ENCODE measurements around the gene CPT1C.

Gene CPT1C

GRCh38 chr19:49761249-49761624 is 70.3 kb downstream of the CPT1C start:
- no peak for DNase-seq (ENCODE audit: low read depth)

GRCh38 chr19:49761625-49762311 is 70.9 kb downstream of the CPT1C start:
- peak; percentile 58 for DNase-seq (ENCODE audit: low read depth)

- no peak for DNase-seq (ENCODE audit: low read depth)
These were observed 72.3 kb downstream of the CPT1C start, which contains the start of gene TSKS for GRCh38 chr19:49763230-49763629. Gene TSKS (minus strand): TSS chr19:49763306. CDS start chr19:49763247, 59 bp downstream.

Data from fibroblast of gingiva (primary cell).